Skeletal muscle satellite cell (primary cell): ENCODE results near the gene LDAF1.
A peak's percentile ranks its signal among the peaks of the same experiment; 100 is the strongest.
"Not testable (repeated sequence)": the region's sequence is repeated elsewhere in the genome, so short reads cannot be mapped to it uniquely, and the experiment has no call there.

ENCODE experiments used
- H3K27me3 ChIP-seq: 2 replicates; pipeline ENCODE4 v1.7.0; 2013; ENCODE audit warnings: low read length; ENCODE audit not compliant: control insufficient read depth, insufficient read depth
- H3K36me3 ChIP-seq: 2 replicates; pipeline ENCODE4 v1.7.0; 2013; ENCODE audit warnings: mild to moderate bottlenecking, control low read depth, low read length; ENCODE audit not compliant: insufficient read depth
- H3K4me1 ChIP-seq: 2 replicates; pipeline ENCODE4 v1.7.0; 2013; ENCODE audit warnings: low read length; ENCODE audit not compliant: control insufficient read depth, insufficient read depth
- H3K4me2 ChIP-seq: 2 replicates; pipeline ENCODE4 v1.7.0; 2013; ENCODE audit warnings: mild to moderate bottlenecking, low read length
- H3K4me3 ChIP-seq: 2 replicates; pipeline ENCODE4 v1.7.0; 2013; ENCODE audit warnings: low read length
- H3K9ac ChIP-seq: 2 replicates; pipeline ENCODE4 v1.7.0; 2013; ENCODE audit warnings: mild to moderate bottlenecking, low read depth, low read length, moderate library complexity
- H3K9me3 ChIP-seq: replicated peaks from 2 replicates; pipeline ENCODE4 v1.7.0; 2013; ENCODE audit warnings: mild to moderate bottlenecking, control low read depth, low read length

The LDAF1 gene

GRCh38 chr16:21183995-21184394 is 25.5 kb downstream of the LDAF1 start:
- no peaks in the 10 kb centered on the region for H3K27me3 ChIP-seq
- no peak overlapping the region for H3K4me2 ChIP-seq
- no peak overlapping the region for H3K4me3 ChIP-seq
- H3K36me3 ChIP-seq = peaks cover 8% of the 10 kb centered on the region
- no peaks in the 10 kb centered on the region for H3K9me3 ChIP-seq
- H3K4me1 ChIP-seq = peaks cover 13% of the 10 kb centered on the region
- no peak overlapping the region for H3K9ac ChIP-seq

DNA sequence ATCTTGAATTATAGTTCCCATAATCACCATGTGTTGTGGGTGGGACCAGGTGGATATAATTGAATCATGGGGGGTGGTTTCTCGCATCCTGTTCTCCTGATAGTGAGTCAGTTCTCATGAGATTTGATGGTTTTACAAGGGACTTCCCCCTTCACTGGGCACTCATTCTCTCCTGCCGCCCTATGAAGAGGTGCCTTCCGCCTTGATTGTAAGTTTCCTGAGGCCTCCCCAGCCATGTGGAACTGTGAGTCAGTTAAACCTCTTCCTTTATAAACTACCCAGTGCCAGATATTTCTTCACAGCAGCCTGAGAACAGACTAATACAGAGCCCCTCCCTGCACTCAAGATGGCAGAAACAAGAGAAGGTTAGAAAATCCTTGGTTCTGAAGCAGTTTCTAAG is 26.4 kb downstream of the LDAF1 start:
- Histone ChIP-seq H3K9me3 (no peaks in the 10 kb centered on the region), H3K27me3 (peaks cover 3% of the 10 kb centered on the region), H3K4me1 (peaks cover 13% of the 10 kb centered on the region), H3K4me2 (no peak overlapping the region), H3K4me3 (no peak overlapping the region), H3K36me3 (peaks cover 5% of the 10 kb centered on the region), H3K9ac (no peak overlapping the region)

DNA sequence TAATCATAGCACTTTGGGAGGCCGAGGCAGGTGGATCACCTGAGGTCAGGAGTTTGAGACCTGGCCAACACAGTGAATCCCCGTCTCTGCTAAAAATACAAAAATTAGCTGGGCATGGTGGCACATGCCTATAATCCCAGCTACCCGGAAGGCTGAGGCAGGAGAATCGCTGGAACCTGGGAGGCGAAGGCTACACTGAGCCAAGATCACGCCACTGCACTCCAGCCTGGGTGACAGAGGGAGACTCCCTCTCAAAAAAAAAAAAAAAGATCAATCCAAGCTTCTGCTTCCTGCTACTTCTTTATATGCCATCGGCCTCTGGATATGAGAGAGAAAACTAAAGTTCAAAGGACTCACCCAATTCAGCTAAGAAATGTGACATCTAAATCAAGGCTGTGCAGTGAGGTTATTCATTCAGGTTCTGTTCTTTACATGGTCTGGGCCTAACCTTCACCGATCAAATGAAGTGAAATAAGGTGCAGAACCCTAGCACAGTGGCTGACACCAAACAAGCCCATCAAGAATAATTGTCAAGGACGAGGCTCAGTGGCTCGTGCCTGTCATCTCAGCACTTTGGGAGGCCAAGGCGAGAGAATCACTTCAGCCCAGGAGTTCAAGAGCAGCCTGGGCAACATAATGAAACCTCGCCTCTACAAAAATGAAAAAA is 27.3 kb downstream of the LDAF1 start:
- no peak overlapping the region for H3K4me3 ChIP-seq
- H3K4me2 ChIP-seq = no peak overlapping the region
- H3K9ac ChIP-seq = no peak overlapping the region
- peaks cover 11% of the 10 kb centered on the region for H3K27me3 ChIP-seq
- H3K9me3 ChIP-seq = no peaks in the 10 kb centered on the region
- H3K36me3 ChIP-seq = peaks cover 5% of the 10 kb centered on the region
- peaks cover 13% of the 10 kb centered on the region for H3K4me1 ChIP-seq

DNA sequence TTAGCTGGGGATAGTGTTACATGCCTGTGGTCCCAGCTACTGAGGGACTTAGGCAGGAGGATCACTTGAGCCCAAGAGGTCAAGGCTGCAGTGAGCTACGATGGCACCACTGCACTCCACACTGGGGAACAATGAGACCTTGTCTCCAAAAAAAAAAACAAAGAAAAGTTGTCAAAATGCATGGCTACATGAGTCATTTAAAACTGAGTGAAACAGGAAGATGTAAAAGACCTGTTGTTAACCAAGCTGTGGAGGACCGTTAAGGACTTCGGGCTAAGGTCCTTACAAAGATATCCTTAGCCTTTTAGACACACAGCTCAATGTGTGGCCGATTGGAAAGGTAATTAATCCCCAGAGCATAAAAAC is 27.8 kb downstream of the LDAF1 start:
- Histone ChIP-seq H3K27me3 (peaks cover 11% of the 10 kb centered on the region), H3K36me3 (peaks cover 2% of the 10 kb centered on the region), H3K4me1 (peaks cover 13% of the 10 kb centered on the region), H3K9me3 (no peaks in the 10 kb centered on the region), H3K4me2 (no peak overlapping the region), H3K9ac (no peak overlapping the region), H3K4me3 (no peak overlapping the region)

- no peak overlapping the region for H3K4me2 ChIP-seq
- H3K36me3 ChIP-seq = no peaks in the 10 kb centered on the region
- no peak overlapping the region for H3K9ac ChIP-seq
- peaks cover 31% of the 10 kb centered on the region for H3K27me3 ChIP-seq
- no peak overlapping the region for H3K4me3 ChIP-seq
- peaks cover 13% of the 10 kb centered on the region for H3K4me1 ChIP-seq
- no peaks in the 10 kb centered on the region for H3K9me3 ChIP-seq
Observed at GRCh38 chr16:21189311-21189710, 30.8 kb downstream of the LDAF1 start.

DNA sequence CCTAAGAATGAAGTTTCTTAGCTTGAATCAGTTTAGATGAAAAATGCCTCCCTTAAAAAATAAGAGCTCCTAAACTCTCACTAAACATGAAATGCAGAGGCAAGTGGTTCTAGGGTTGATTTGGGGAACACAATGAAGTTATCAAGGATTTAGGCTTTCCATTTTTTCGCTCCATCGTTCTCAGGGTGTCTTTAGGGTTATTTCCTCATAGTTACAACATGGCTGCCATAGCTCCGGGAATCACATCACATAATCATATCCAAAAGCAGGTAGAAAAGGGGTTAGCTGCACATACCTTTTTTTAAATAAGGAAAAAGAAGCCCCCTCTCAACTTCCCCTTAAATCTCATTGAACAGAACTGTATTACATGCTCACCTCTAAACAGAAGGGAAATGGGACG is 31.5 kb downstream of the LDAF1 start:
- Histone ChIP-seq H3K4me1 (peaks cover 18% of the 10 kb centered on the region), H3K36me3 (no peaks in the 10 kb centered on the region), H3K27me3 (peaks cover 34% of the 10 kb centered on the region), H3K9me3 (no peaks in the 10 kb centered on the region), H3K4me2 (no peak overlapping the region), H3K9ac (no peak overlapping the region), H3K4me3 (no peak overlapping the region)

DNA sequence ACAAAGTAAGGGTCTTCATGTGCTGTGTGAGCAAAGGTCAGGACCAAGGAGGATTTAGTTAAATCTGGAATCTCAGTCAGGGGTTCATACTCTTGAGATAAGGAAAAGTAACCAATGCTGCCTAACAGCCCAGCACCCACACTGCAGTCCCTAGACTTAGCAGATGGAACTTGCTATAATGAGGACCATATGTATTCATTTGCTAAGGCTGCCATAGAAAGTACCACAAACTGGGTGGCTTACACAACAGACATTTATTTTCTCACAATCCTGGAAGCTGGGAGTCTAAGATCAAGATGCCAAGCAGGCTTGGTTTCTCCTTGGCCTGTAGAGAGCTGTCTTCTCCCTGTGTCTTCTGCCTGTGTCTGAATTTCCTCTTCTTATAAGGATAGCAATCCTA is 32.1 kb downstream of the LDAF1 start:
- H3K9me3 ChIP-seq = no peaks in the 10 kb centered on the region
- H3K27me3 ChIP-seq = peaks cover 34% of the 10 kb centered on the region
- H3K36me3 ChIP-seq = no peaks in the 10 kb centered on the region
- H3K9ac ChIP-seq = no peak overlapping the region
- H3K4me2 ChIP-seq = no peak overlapping the region
- no peak overlapping the region for H3K4me3 ChIP-seq
- peaks cover 21% of the 10 kb centered on the region for H3K4me1 ChIP-seq

DNA sequence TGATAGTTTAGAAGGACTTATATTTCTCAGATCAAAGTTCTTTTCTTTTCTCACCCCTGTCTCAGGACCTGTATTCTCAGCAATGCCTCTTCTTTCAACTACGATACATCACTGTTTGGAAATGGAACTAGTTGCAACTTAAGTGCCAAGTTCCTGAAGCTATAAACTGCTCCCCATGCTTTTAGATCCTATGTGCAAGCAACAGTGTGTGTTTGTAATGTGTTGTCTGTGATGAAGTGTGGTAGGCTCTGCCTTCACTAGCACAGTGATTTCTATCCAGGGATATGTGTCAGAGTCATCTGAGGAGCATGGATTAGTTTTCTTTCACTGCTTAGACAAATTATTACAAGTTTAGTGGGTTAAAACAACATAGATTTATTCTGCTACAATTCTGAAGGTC is 34.5 kb downstream of the LDAF1 start:
- no peak overlapping the region for H3K4me3 ChIP-seq
- H3K9me3 ChIP-seq = no peaks in the 10 kb centered on the region
- peaks cover 51% of the 10 kb centered on the region for H3K27me3 ChIP-seq
- H3K4me1 ChIP-seq = peaks cover 14% of the 10 kb centered on the region
- H3K4me2 ChIP-seq = no peak overlapping the region
- H3K9ac ChIP-seq = no peak overlapping the region
- no peaks in the 10 kb centered on the region for H3K36me3 ChIP-seq

GRCh38 chr16:21194771-21195301 is 36.4 kb downstream of the LDAF1 start:
- Histone ChIP-seq H3K36me3 (no peaks in the 10 kb centered on the region), H3K4me1 (peaks cover 8% of the 10 kb centered on the region), H3K27me3 (peaks cover 61% of the 10 kb centered on the region), H3K4me2 (peak overlapping the region; percentile 25), H3K4me3 (no peak overlapping the region), H3K9me3 (no peaks in the 10 kb centered on the region), H3K9ac (no peak overlapping the region)

DNA sequence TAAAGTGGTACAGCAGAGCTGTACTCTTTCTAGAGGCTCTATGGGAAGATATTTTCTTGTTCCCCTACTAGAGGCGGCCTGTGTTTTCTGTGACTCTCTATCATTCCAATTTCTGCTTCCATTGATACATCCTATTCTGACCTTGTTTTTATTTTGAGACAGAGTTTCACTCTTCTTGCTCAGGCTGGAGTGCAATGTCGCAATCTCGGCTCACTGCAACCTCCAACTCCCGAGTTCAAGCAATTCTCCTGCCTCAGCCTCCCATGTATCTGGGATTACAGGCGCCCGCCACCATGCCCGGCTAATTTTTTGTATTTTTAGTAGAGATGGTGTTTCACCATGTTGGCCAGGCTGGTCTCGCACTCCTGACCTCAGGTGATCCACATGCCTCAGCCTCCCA is 36.9 kb downstream of the LDAF1 start:
- not testable (repeated sequence) for H3K9me3 ChIP-seq, H3K4me1 ChIP-seq, H3K36me3 ChIP-seq, H3K9ac ChIP-seq, H3K4me3 ChIP-seq
- H3K27me3 ChIP-seq = peaks cover 58% of the 10 kb centered on the region
- peak overlapping the region; percentile 25 for H3K4me2 ChIP-seq

DNA sequence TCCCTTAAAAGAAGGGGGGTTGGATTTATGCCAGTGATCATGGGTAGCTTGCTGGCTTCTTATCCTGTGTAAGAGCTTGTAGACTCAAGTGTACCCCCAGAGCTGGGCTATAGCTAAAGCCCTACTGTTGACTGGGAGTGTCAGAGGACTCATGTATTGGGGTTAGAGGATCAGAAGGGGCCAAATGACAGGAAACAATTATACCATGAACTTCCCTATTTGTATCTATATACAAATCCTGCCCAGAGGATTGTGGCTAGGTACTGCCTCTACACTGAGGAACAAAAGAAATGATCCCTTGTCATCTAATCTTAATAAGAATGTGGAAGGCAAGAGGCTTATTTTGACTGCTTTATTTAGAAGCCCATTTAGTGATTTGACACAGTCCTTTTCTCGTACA is 38.6 kb downstream of the LDAF1 start:
- Histone ChIP-seq H3K4me3 (no peak overlapping the region), H3K9ac (no peak overlapping the region), H3K27me3 (peaks cover 64% of the 10 kb centered on the region), H3K4me2 (no peak overlapping the region), H3K36me3 (no peaks in the 10 kb centered on the region), H3K4me1 (peaks cover 8% of the 10 kb centered on the region), H3K9me3 (no peaks in the 10 kb centered on the region)

DNA sequence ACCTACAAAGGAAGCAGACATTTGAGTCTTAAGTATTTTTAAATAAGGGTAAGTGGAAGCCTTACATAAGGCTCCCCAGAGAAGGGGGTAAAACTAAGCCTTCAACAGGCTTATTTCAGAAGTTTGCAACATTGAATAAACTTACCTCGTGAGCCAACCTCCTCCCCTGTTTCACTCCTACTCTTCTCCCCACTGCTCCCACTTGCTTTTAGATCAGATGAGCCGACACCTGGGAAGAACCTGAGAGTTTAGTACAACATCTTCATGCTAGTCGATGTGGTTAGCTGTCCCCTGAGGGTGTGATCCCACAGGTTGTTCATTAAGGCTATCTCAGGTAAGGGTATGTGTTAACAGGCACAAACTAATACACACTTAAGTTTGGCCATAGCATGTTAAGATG is 39.1 kb downstream of the LDAF1 start:
- Histone ChIP-seq H3K9ac (no peak overlapping the region), H3K36me3 (no peaks in the 10 kb centered on the region), H3K4me3 (no peak overlapping the region), H3K9me3 (no peaks in the 10 kb centered on the region), H3K4me2 (no peak overlapping the region), H3K27me3 (peaks cover 66% of the 10 kb centered on the region), H3K4me1 (peaks cover 8% of the 10 kb centered on the region)
